ENCODE data around the gene ABHD14A. TPM values are rescaled to one million over a fixed set of nuclear protein-coding genes. Genes with fewer than 3 reads are reported as not detected.
A peak's percentile ranks its signal among the peaks of the same experiment; 100 is the strongest.

ABHD14A gene
- total and polyA plus RNA-seq, 4 experiments from 2014 or later = 23.7 to 136 (median 60.0) TPM

DNA sequence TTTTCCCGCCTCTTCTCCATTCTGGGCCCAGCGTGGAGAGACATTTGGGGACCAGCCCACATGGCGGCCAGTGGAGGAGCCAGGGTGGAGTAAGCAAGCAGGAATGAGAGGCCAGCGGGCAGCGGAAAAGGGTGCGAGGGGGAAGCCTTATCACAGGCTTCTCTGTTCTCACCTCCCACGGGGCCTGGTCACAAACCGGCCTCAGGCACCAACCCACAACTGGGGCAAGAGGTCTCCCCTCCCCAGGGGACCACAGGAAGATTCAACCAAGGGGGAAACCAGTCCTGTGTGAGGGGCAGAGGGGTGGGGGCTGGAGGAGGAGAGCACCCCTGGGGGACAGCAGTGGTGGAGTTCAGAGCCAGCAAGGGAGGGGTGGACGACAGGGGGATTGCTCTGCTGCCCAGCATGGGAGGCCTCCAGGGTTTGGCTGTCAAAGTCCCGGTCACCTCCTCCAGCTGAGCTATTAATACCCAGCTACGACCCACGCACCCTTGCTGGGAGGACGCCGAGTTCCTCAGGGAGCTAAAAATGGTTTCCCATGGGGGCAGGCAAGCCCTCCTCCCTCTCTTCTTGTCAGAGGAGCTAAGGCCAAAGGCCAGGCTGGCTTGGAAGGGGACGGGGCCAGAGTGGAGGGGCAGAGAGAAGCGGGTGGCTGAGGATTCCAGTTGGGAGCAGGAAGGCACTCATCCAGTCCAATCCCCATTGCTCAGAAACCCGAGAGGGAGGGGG, 44.7 kb downstream of the ABHD14A start:
- peaks cover 5% of the 10 kb centered on the region for H3K4me1 ChIP-seq (ENCODE audit: insufficient read depth, low read length)
- H3K27ac ChIP-seq (ENCODE audit: low read depth, low read length) = no peak overlapping the region
- no peaks in the 10 kb centered on the region for H3K27me3 ChIP-seq (ENCODE audit: insufficient read depth, low read length)
- intact Hi-C loops (cut with micrococcal nuclease) = no loop called here
- no peak for DNase-seq
- H3K4me1 Mint-ChIP-seq = peaks cover 0 to 6% (median 4%) of the 10 kb centered on the region in 4 donors
- H3K27me3 Mint-ChIP-seq = no peaks in the 10 kb centered on the region
- no peak overlapping the region for H3K4me3 Mint-ChIP-seq
- H3K27ac Mint-ChIP-seq = no peak overlapping the region
- CTCF ChIA-PET (ENCODE audit: partially characterized antibody) = no interaction called here
- POLR2A ChIA-PET (ENCODE audit: partially characterized antibody) = no interaction called here
- no peaks in the 10 kb centered on the region for H3K9me3 ChIP-seq (ENCODE audit: control insufficient read depth in 1 of 2, low read length in 2 of 2)
- H3K36me3 ChIP-seq (ENCODE audit: insufficient read depth, low read length) = no peaks in the 10 kb centered on the region
- H3K36me3 Mint-ChIP-seq = no peaks in the 10 kb centered on the region
- no peak overlapping the region for H3K4me3 ChIP-seq (ENCODE audit: low read length in 2 of 2)
- peaks cover 0 to 2% (median 0%) of the 10 kb centered on the region in 8 donors for H3K9me3 Mint-ChIP-seq

DNA sequence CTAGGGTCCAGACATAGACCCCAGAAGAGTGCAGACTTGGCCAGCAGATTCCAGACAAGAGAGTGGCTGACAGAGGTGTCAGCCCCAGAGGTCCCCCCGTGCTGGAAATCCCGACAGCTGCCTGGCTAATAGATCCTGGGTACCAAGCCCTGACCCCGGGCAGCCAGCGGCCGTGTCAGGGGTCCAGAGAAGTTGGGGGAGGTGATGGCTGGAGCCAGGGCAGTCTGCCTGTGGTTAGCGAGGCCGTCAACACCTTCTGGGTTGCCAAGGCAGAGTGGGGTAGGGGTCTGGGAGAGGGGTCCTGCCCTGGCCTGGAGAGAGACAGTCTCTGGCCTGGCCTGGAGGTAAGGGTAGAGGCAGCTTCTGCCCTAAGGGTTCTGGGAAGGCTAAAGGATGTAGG, 45.9 kb downstream of the ABHD14A start:
- H3K36me3 Mint-ChIP-seq = no peaks in the 10 kb centered on the region
- DNase-seq = no peak
- no peaks in the 10 kb centered on the region for H3K36me3 ChIP-seq (ENCODE audit: insufficient read depth, low read length)
- H3K27me3 ChIP-seq (ENCODE audit: insufficient read depth, low read length) = no peaks in the 10 kb centered on the region
- intact Hi-C loops (cut with micrococcal nuclease) = no loop called here
- H3K9me3 ChIP-seq (ENCODE audit: control insufficient read depth in 1 of 2, low read length in 2 of 2) = no peaks in the 10 kb centered on the region
- ChIA-PET POLR2A (ENCODE audit: partially characterized antibody) (no interaction called here), CTCF (ENCODE audit: partially characterized antibody) (no interaction called here)
- no peaks in the 10 kb centered on the region for H3K27me3 Mint-ChIP-seq
- H3K4me1 Mint-ChIP-seq = peaks cover 3 to 15% (median 7%) of the 10 kb centered on the region in 4 donors
- H3K27ac Mint-ChIP-seq = peak overlapping the region in 1 of 7 donors; percentile 64
- H3K4me3 ChIP-seq (ENCODE audit: low read length in 2 of 2) = no peak overlapping the region
- H3K4me1 ChIP-seq (ENCODE audit: insufficient read depth, low read length) = peaks cover 5% of the 10 kb centered on the region
- H3K27ac ChIP-seq (ENCODE audit: low read depth, low read length) = no peak overlapping the region
- no peak overlapping the region for H3K4me3 Mint-ChIP-seq
- peaks cover 0 to 2% (median 0%) of the 10 kb centered on the region in 8 donors for H3K9me3 Mint-ChIP-seq

DNA sequence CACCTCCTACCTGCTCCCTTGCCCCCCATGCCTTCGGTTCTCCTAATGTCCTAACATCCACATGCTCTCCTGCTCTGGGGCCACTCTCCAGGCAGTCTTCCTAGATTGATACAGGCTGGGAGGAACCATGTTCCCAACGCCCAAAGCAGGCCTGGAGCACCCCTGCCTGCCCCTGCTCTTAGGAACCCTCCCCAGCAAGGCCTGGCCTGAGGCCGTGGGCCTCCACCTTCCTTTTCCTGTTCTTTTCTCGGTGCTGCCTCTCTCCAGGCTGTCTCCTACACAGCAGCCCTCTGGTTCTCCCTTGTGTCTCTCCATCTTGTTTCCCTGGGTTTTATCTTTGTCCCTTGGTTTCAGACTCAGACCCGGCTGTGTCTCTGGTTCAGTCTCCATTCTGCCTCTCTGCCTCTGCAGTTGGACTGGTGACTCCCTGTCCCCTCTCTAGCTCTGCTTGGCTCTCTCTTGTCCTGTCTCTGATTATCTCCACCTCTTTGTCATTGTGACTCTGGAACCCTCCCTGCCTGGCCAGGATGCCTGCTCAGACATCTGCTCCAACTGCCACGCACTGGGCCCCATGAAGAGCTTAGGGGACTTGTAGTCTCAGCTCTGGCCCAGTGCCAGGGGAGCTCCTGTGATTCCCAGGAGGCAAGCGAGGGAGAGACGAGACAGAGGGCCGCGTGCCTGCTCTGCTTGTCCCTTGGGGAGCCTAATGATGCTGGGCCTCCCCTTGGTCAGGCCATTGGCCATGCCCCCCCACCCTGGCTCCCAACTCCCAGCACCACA, 46.8 kb downstream of the ABHD14A start:
- no peak for DNase-seq
- Histone ChIP-seq H3K27ac (ENCODE audit: low read depth, low read length) (no peak overlapping the region), H3K27me3 (ENCODE audit: insufficient read depth, low read length) (no peaks in the 10 kb centered on the region), H3K36me3 (ENCODE audit: insufficient read depth, low read length) (no peaks in the 10 kb centered on the region), H3K4me3 (ENCODE audit: low read length in 2 of 2) (no peak overlapping the region), H3K4me1 (ENCODE audit: insufficient read depth, low read length) (peaks cover 5% of the 10 kb centered on the region), H3K9me3 (ENCODE audit: control insufficient read depth in 1 of 2, low read length in 2 of 2) (no peaks in the 10 kb centered on the region)
- Mint-ChIP-seq H3K4me3 (peak overlapping the region in 1 of 8 donors; percentile 20), H3K9me3 (peaks cover 0 to 2% (median 0%) of the 10 kb centered on the region in 8 donors), H3K4me1 (peaks cover 3 to 21% (median 7%) of the 10 kb centered on the region in 4 donors), H3K27ac (peak overlapping the region in 2 of 7 donors; percentile 49 to 84), H3K27me3 (no peaks in the 10 kb centered on the region), H3K36me3 (no peaks in the 10 kb centered on the region)
- intact Hi-C loops (cut with micrococcal nuclease) = no loop called here
- ChIA-PET CTCF (ENCODE audit: partially characterized antibody) (interaction anchor here (1.1 kb wide), 1 partner anchor 18 kb away, joined by 3 read pairs; no protein-coding TSS in a partner anchor), POLR2A (ENCODE audit: partially characterized antibody) (no interaction called here)

DNA sequence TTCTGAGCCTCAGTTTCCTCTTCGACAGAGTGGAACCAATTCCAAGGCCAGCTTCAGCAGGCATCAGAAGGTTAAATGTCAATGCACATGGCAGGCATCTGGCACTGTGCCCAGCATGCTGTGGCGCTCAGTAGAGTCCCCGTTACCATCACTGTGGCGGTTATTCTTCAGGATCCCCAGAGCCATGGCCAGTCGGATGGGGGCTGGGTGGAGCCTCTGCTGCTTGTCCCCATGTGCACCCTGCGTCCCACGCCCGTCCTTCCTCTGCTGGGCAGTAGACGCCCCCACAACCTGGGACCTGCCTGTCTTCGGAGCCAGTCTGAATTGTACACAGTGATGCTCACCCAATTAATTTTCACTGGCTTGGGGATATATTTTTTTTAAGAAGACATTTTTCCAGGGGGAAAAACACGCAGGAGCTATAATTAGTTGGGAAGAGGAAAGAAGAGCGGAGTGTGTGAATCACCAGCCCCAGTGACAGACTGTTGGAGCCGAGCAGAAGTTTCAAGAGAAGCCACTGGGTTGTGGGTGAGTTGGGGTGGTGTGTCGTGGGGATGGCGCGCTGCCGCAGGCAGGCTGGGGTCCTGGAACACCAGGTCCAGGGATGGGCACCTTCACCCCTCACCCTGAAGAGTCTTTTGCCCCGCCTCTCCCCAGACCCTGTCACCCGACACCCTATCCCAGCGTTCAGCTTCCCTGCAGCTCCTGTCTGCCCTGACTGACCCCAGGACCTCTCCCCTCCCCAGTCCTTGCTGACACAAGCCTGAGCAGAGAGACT, 47.6 kb downstream of the ABHD14A start:
- intact Hi-C loops (cut with micrococcal nuclease) = no loop called here
- ChIA-PET CTCF (ENCODE audit: partially characterized antibody) (interaction anchor here (1.1 kb wide), 1 partner anchor 19 kb away, joined by 3 read pairs; no protein-coding TSS in a partner anchor), POLR2A (ENCODE audit: partially characterized antibody) (no interaction called here)
- Mint-ChIP-seq H3K4me1 (peaks cover 3 to 21% (median 7%) of the 10 kb centered on the region in 4 donors), H3K36me3 (no peaks in the 10 kb centered on the region), H3K27me3 (no peaks in the 10 kb centered on the region), H3K4me3 (no peak overlapping the region), H3K27ac (no peak overlapping the region), H3K9me3 (peaks cover 0 to 2% (median 0%) of the 10 kb centered on the region in 8 donors)
- Histone ChIP-seq H3K4me3 (ENCODE audit: low read length in 2 of 2) (no peak overlapping the region), H3K36me3 (ENCODE audit: insufficient read depth, low read length) (no peaks in the 10 kb centered on the region), H3K27ac (ENCODE audit: low read depth, low read length) (no peak overlapping the region), H3K4me1 (ENCODE audit: insufficient read depth, low read length) (peaks cover 5% of the 10 kb centered on the region), H3K27me3 (ENCODE audit: insufficient read depth, low read length) (no peaks in the 10 kb centered on the region), H3K9me3 (ENCODE audit: control insufficient read depth in 1 of 2, low read length in 2 of 2) (no peaks in the 10 kb centered on the region)
- DNase-seq = no peak

DNA sequence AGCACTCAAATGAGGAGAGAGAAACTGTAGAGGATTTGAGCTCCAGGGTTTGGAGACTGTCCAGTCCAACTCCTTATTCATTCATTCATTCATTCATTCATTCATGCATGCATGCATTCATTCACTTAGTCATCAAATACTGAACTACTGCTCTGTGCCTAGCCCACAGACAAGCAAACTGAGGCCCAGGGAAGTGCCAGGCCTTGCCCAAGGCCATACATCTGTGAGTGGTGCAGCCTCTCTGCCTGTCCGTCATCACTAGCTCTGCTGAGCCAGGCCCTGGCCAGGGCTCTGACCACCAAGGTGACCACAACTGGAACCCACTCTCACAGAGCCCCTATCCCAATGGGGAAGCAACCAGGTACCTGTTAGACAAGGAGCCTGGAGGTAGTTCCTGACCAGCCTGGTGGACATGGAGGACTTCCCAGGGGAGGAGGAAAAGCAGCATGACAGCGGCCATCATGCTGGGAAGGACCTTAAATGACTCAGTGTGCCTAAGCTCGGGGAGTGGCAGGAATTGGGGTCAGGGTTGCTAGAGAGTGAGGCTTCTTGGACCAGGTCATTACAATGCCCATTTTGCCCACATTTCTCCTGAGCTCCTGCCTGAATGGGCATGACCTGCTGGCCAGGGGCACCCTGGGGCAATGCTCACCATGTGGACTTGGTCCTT, 48.4 kb downstream of the ABHD14A start:
- Mint-ChIP-seq H3K4me3 (no peak overlapping the region), H3K36me3 (no peaks in the 10 kb centered on the region), H3K27ac (peak overlapping the region in 1 of 7 donors; percentile 66), H3K9me3 (no peaks in the 10 kb centered on the region), H3K4me1 (peaks cover 3 to 21% (median 7%) of the 10 kb centered on the region in 4 donors), H3K27me3 (no peaks in the 10 kb centered on the region)
- Histone ChIP-seq H3K27me3 (ENCODE audit: insufficient read depth, low read length) (no peaks in the 10 kb centered on the region), H3K4me1 (ENCODE audit: insufficient read depth, low read length) (peaks cover 5% of the 10 kb centered on the region), H3K27ac (ENCODE audit: low read depth, low read length) (no peak overlapping the region), H3K9me3 (ENCODE audit: control insufficient read depth in 1 of 2, low read length in 2 of 2) (no peaks in the 10 kb centered on the region), H3K4me3 (ENCODE audit: low read length in 2 of 2) (no peak overlapping the region), H3K36me3 (ENCODE audit: insufficient read depth, low read length) (no peaks in the 10 kb centered on the region)
- intact Hi-C loops (cut with micrococcal nuclease) = no loop called here
- ChIA-PET POLR2A (ENCODE audit: partially characterized antibody) (no interaction called here), CTCF (ENCODE audit: partially characterized antibody) (interaction anchor here (0.5 kb wide), 1 partner anchor 147 kb away, joined by 3 read pairs; no protein-coding TSS in a partner anchor)
- DNase-seq = no peak

DNA sequence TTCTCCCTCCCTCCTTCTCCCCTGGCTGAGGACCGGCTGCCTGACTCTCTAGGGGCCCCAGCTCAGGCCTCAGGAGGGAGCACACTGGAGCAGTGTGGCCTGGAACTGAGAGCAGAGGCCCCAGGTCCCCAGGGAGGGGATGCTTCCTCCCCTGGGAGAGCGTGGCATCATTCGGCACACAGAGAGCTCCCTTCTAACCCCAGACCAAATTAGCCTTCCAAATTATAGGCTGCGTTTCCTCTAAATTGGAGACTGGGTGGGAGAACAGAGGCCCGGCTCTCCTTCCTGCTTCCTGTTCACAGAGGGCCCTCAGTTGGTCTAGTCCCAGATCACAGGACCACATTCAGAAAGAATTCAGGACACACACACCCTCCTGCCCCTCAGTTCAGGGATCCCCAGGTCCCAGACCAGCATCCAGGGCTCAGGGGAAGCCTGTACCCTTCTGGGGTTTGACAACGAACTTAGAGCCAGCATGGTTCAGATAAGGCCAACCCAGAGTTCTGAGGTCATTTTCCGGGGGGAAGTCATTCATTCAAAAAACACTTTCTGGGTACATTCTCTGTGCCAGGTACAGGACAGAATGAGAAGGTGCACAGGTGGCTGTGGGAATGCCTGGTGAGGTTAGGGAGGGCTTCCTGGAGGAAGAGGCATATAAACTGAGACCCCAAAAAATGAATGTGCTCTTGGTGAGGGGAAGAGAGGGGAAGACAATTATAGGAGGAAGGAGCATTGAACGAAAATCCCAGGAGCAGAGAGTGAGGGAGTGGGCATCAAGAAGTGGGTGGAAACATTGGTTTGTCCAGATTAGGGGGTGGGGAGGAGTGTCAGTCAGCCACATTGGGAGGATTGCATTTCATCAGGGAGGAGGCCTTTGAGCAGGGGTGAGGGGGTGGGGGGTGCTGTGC, 49.2 kb downstream of the ABHD14A start:
- Histone ChIP-seq H3K36me3 (ENCODE audit: insufficient read depth, low read length) (no peaks in the 10 kb centered on the region), H3K27ac (ENCODE audit: low read depth, low read length) (no peak overlapping the region), H3K27me3 (ENCODE audit: insufficient read depth, low read length) (no peaks in the 10 kb centered on the region), H3K4me3 (ENCODE audit: low read length in 2 of 2) (no peak overlapping the region), H3K9me3 (ENCODE audit: control insufficient read depth in 1 of 2, low read length in 2 of 2) (no peaks in the 10 kb centered on the region), H3K4me1 (ENCODE audit: insufficient read depth, low read length) (peaks cover 5% of the 10 kb centered on the region)
- no peaks in the 10 kb centered on the region for H3K9me3 Mint-ChIP-seq
- H3K27ac Mint-ChIP-seq = peak overlapping the region in 2 of 7 donors; percentile 13 to 56
- CTCF ChIA-PET (ENCODE audit: partially characterized antibody) = interaction anchor here (0.5 kb wide), 1 partner anchor 146 kb away, joined by 3 read pairs; no protein-coding TSS in a partner anchor
- no peaks in the 10 kb centered on the region for H3K27me3 Mint-ChIP-seq
- intact Hi-C loops (cut with micrococcal nuclease) = no loop called here
- peaks cover 3 to 21% (median 7%) of the 10 kb centered on the region in 4 donors for H3K4me1 Mint-ChIP-seq
- POLR2A ChIA-PET (ENCODE audit: partially characterized antibody) = no interaction called here
- H3K36me3 Mint-ChIP-seq = no peaks in the 10 kb centered on the region
- H3K4me3 Mint-ChIP-seq = no peak overlapping the region
- DNase-seq = no peak

All from CD4-positive, alpha-beta memory T cell (primary cell).